HG03439 (cell line): ENCODE measurements around the gene NFAT5.

ENCODE experiments used
- ATAC-seq: cut with Tn5 transposase; IDR thresholded peaks from one replicate; pipeline ENCODE4 v1.9.1; 2021; ENCODE audit warnings: mild to moderate bottlenecking, moderate library complexity; ENCODE audit not compliant: unreplicated experiment

NFAT5 gene

GRCh38 chr16:69590590-69590989 is 24.8 kb downstream of the NFAT5 start:
- ATAC-seq = no peak

GRCh38 chr16:69593751-69594255 is 28.0 kb downstream of the NFAT5 start:
- no peak for ATAC-seq

GRCh38 chr16:69595127-69596036 is 29.6 kb downstream of the NFAT5 start:
- ATAC-seq = no peak

- ATAC-seq = no peak
Measured at GRCh38 chr16:69596801-69597200, 31.0 kb downstream of the NFAT5 start.

- no peak for ATAC-seq
Measured at GRCh38 chr16:69598045-69598444, 32.3 kb downstream of the NFAT5 start.

- no peak for ATAC-seq
Measured at GRCh38 chr16:69599731-69600130, 34.0 kb downstream of the NFAT5 start.

GRCh38 chr16:69600202-69600601 is 34.4 kb downstream of the NFAT5 start:
- no peak for ATAC-seq

- ATAC-seq = no peak
Measured at GRCh38 chr16:69601250-69601649, 35.5 kb downstream of the NFAT5 start.

- ATAC-seq = no peak
Measured at GRCh38 chr16:69606985-69607384, 41.2 kb downstream of the NFAT5 start.

GRCh38 chr16:69607674-69608073 is 41.9 kb downstream of the NFAT5 start:
- no peak for ATAC-seq

- no peak for ATAC-seq
Measured at GRCh38 chr16:69610356-69610755, 44.6 kb downstream of the NFAT5 start.

- no peak for ATAC-seq
Measured at GRCh38 chr16:69611103-69611640, 45.4 kb downstream of the NFAT5 start.

GRCh38 chr16:69613378-69614154 is 47.8 kb downstream of the NFAT5 start:
- no peak for ATAC-seq

GRCh38 chr16:69615528-69615927 is 49.8 kb downstream of the NFAT5 start:
- no peak for ATAC-seq

- ATAC-seq = no peak
Measured at GRCh38 chr16:69616082-69616481, 50.3 kb downstream of the NFAT5 start.

- no peak for ATAC-seq
Measured at GRCh38 chr16:69618307-69618706, 52.5 kb downstream of the NFAT5 start.

- ATAC-seq = no peak
Measured at GRCh38 chr16:69618721-69619120, 53.0 kb downstream of the NFAT5 start.

GRCh38 chr16:69619514-69619913 is 53.7 kb downstream of the NFAT5 start:
- no peak for ATAC-seq

- no peak for ATAC-seq
Measured at GRCh38 chr16:69620573-69620972, 54.8 kb downstream of the NFAT5 start.

GRCh38 chr16:69621225-69621624 is 55.5 kb downstream of the NFAT5 start:
- no peak for ATAC-seq

GRCh38 chr16:69626256-69626655 is 60.5 kb downstream of the NFAT5 start:
- ATAC-seq = no peak
